Measurements from ENCODE around the gene LRP5.

GRCh38 chr11:68338051-68338780, 25.8 kb downstream of the LRP5 start:
- TF ChIP-seq POLR2AphosphoS5 (IDR thresholded peaks at IDR 0.05) (no peak), CTCF (IDR thresholded peaks at IDR 0.05) (no peak)

All from gastroesophageal sphincter (tissue), 3 donors.